ENCODE results near the gene MARK2.

MARK2 gene

DNA sequence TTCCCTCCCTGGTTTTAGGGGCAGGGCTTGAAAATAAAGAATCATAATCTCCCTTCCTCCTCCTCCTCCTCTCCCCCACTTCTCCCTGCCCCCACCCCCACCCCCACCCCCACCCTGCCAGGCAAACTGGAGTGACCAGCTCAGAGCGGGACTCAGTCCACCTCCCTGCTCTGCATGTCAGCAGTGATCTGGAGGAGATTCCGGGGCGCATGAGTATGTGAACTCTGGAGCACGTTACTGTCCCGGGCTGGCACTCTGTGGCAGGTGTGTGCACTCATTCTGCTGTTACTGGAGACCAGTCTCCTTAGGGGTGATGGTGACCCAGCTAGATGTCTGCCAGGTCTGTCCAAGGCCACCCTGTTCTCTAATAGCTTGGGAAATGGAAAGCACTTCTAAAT, 33.9 kb downstream of the MARK2 start:
- no peak for TF ChIP-seq CREB1 (IDR thresholded peaks at IDR 0.05; ENCODE audit: low read depth)
- no peak for TF ChIP-seq NFIC (IDR thresholded peaks at IDR 0.05)
- no peak for TF ChIP-seq FOXM1 (IDR thresholded peaks at IDR 0.05; ENCODE audit: borderline replicate concordance, low read depth)

DNA sequence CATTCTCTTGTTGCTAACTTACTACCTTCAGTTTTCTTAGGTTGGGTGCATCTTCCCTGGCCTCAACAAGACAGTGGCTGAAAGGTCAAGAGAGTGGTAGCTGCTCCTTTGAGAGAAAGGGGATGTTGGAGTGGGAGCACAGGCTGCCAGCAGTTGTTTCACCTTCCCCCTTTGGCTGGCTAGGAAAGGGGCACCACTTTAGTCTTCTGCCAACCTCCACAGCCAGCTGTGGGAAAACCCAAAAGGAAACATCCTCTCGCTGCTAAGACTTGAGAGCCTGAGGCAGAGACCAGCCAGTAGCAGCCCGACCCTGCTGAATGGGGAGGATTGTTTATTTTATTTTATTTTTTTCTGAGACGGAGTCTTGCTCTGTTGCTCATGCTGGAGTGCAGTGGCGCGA, 34.4 kb downstream of the MARK2 start:
- no peak for TF ChIP-seq TEAD4 (IDR thresholded peaks at IDR 0.05)
- TF ChIP-seq, protein P1, sequence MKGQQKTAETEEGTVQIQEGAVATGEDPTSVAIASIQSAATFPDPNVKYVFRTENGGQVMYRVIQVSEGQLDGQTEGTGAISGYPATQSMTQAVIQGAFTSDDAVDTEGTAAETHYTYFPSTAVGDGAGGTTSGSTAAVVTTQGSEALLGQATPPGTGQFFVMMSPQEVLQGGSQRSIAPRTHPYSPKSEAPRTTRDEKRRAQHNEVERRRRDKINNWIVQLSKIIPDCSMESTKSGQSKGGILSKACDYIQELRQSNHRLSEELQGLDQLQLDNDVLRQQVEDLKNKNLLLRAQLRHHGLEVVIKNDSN (IDR thresholded peaks at IDR 0.05), result no peak
- no peak for TF ChIP-seq TAF1 (IDR thresholded peaks at IDR 0.05; ENCODE audit: low read depth)
- TF ChIP-seq, protein P2, sequence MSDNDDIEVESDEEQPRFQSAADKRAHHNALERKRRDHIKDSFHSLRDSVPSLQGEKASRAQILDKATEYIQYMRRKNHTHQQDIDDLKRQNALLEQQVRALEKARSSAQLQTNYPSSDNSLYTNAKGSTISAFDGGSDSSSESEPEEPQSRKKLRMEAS (IDR thresholded peaks at IDR 0.05), result no peak
- TF ChIP-seq CEBPB (IDR thresholded peaks at IDR 0.05), result no peak
- no peak for TF ChIP-seq TCF12 (IDR thresholded peaks at IDR 0.05; ENCODE audit: low read depth)
- TF ChIP-seq ZBTB7A (IDR thresholded peaks at IDR 0.05; ENCODE audit: low read depth), result no peak
- TF ChIP-seq EP300 (IDR thresholded peaks at IDR 0.05; ENCODE audit: borderline replicate concordance), result no peak
- TF ChIP-seq, protein P3, sequence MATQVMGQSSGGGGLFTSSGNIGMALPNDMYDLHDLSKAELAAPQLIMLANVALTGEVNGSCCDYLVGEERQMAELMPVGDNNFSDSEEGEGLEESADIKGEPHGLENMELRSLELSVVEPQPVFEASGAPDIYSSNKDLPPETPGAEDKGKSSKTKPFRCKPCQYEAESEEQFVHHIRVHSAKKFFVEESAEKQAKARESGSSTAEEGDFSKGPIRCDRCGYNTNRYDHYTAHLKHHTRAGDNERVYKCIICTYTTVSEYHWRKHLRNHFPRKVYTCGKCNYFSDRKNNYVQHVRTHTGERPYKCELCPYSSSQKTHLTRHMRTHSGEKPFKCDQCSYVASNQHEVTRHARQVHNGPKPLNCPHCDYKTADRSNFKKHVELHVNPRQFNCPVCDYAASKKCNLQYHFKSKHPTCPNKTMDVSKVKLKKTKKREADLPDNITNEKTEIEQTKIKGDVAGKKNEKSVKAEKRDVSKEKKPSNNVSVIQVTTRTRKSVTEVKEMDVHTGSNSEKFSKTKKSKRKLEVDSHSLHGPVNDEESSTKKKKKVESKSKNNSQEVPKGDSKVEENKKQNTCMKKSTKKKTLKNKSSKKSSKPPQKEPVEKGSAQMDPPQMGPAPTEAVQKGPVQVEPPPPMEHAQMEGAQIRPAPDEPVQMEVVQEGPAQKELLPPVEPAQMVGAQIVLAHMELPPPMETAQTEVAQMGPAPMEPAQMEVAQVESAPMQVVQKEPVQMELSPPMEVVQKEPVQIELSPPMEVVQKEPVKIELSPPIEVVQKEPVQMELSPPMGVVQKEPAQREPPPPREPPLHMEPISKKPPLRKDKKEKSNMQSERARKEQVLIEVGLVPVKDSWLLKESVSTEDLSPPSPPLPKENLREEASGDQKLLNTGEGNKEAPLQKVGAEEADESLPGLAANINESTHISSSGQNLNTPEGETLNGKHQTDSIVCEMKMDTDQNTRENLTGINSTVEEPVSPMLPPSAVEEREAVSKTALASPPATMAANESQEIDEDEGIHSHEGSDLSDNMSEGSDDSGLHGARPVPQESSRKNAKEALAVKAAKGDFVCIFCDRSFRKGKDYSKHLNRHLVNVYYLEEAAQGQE (IDR thresholded peaks at IDR 0.05; ENCODE audit: low read depth), result no peak
- no peak for TF ChIP-seq FOXM1 (IDR thresholded peaks at IDR 0.05; ENCODE audit: borderline replicate concordance, low read depth)
- TF ChIP-seq YY1 (IDR thresholded peaks at IDR 0.05; ENCODE audit: low read depth), result no peak
- TF ChIP-seq EGR1 (IDR thresholded peaks at IDR 0.05), result no peak
- no peak for TF ChIP-seq NFIC (IDR thresholded peaks at IDR 0.05)

DNA sequence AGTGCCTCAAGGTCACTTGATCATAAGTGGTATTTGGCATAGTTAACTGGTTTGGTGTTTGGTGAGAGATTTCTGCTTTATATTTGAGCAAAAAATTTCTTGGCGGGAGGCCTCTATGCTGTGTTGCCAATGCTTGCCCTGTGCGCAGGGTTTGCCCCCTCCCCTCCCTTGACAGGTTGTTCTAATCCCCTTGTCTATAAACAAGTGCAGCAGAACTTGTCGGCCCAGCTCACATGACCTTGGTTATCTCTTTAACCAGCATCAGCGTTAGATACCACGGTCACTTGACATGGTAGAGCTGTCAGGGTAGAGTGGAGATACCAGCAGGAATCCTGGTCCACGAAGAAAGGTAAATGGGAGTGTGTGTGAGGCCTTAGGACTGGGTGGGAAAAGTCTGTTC, 35.6 kb downstream of the MARK2 start:
- TF ChIP-seq ZBTB7A (IDR thresholded peaks at IDR 0.05; ENCODE audit: low read depth) (no peak), TAF1 (IDR thresholded peaks at IDR 0.05; ENCODE audit: low read depth) (no peak), NFIC (IDR thresholded peaks at IDR 0.05) (no peak), TEAD4 (IDR thresholded peaks at IDR 0.05) (no peak), EGR1 (IDR thresholded peaks at IDR 0.05) (no peak)
- TF ChIP-seq, protein P2 (IDR thresholded peaks at IDR 0.05), result no peak
- TF ChIP-seq, protein P1 (IDR thresholded peaks at IDR 0.05), result no peak

DNA sequence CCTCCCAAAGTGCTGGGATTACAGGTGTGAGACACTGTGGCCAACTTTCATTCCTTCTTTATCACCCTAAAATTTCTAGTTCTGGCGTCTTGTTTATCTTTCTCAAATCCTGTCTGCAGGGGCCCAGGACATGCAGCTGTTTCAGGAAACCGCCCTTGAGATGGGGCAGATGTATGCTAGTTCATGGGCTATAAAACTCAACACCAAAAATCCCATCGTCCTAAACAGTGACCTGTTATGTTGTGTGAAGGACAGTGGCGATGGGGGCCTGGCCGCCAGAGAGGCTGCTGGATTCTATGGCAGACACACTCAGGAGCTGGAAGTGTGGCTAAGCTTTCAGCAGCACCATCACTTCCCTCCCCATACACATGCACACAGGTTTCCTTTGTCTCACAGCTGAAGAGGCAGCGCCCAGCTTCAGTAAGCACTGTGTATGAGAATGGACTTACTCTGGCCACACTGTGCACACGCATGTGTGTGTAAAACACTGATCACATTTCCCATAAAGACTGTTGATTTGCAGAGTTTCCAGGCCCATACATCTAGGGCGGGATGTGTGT, 36.7 kb downstream of the MARK2 start:
- TF ChIP-seq, protein P1 (IDR thresholded peaks at IDR 0.05), result no peak
- no peak for TF ChIP-seq RAD21 (IDR thresholded peaks at IDR 0.05; ENCODE audit: low read depth)
- TF ChIP-seq, protein P2 (IDR thresholded peaks at IDR 0.05), result no peak
- TF ChIP-seq TCF12 (IDR thresholded peaks at IDR 0.05; ENCODE audit: low read depth), result no peak
- no peak for TF ChIP-seq TAF1 (IDR thresholded peaks at IDR 0.05; ENCODE audit: low read depth)
- TF ChIP-seq, protein P3 (IDR thresholded peaks at IDR 0.05; ENCODE audit: low read depth), result no peak
- no peak for TF ChIP-seq EP300 (IDR thresholded peaks at IDR 0.05; ENCODE audit: borderline replicate concordance)
- no peak for TF ChIP-seq TEAD4 (IDR thresholded peaks at IDR 0.05)
- TF ChIP-seq CREB1 (IDR thresholded peaks at IDR 0.05; ENCODE audit: low read depth), result no peak
- no peak for TF ChIP-seq FOXM1 (IDR thresholded peaks at IDR 0.05; ENCODE audit: borderline replicate concordance, low read depth)
- TF ChIP-seq NFIC (IDR thresholded peaks at IDR 0.05), result no peak
- no peak for TF ChIP-seq EGR1 (IDR thresholded peaks at IDR 0.05)
- no peak for TF ChIP-seq YY1 (IDR thresholded peaks at IDR 0.05; ENCODE audit: low read depth)
- TF ChIP-seq CEBPB (IDR thresholded peaks at IDR 0.05), result no peak
- TF ChIP-seq ZBTB7A (IDR thresholded peaks at IDR 0.05; ENCODE audit: low read depth), result no peak

DNA sequence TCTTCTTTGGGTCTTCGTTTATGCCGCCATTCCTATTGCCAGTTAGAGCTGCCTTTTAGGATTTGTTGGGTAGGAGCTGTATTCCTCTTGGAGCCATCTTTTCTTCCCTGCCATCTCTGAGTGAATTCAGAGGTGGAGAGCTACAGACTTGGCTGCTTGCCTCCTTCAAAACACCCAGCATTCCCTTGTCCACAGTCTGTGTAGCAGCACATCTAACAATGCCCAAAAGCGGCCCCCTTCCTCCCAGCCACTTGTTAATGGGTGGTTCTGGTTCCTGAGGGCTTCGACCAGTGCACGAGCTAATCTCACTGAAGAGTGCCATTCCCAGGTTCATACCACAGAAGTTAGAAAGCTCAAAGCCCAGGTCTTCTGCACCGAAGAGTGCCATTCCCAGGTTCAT, 37.7 kb downstream of the MARK2 start:
- TF ChIP-seq TCF12 (IDR thresholded peaks at IDR 0.05; ENCODE audit: low read depth) (no peak), RAD21 (IDR thresholded peaks at IDR 0.05; ENCODE audit: low read depth) (no peak), NFIC (IDR thresholded peaks at IDR 0.05) (no peak), TEAD4 (IDR thresholded peaks at IDR 0.05) (no peak), TAF1 (IDR thresholded peaks at IDR 0.05; ENCODE audit: low read depth) (no peak), FOXM1 (IDR thresholded peaks at IDR 0.05; ENCODE audit: borderline replicate concordance, low read depth) (no peak), CREB1 (IDR thresholded peaks at IDR 0.05; ENCODE audit: low read depth) (no peak), CEBPB (IDR thresholded peaks at IDR 0.05) (no peak), EGR1 (IDR thresholded peaks at IDR 0.05) (no peak)
- TF ChIP-seq, protein P3 (IDR thresholded peaks at IDR 0.05; ENCODE audit: low read depth), result no peak
- TF ChIP-seq, protein P1 (IDR thresholded peaks at IDR 0.05), result no peak
- TF ChIP-seq, protein P2 (IDR thresholded peaks at IDR 0.05), result no peak

All from Ishikawa (cell line).